Nephron (organoid): ENCODE measurements around the gene PBX2.
A peak's percentile ranks its signal among the peaks of the same experiment; 100 is the strongest.

Experiments
- H3K27ac Mint-ChIP-seq, 3 experiments: 2 replicates each; pipeline ENCODE4 v1.8.0; 2020; ENCODE audit warnings: mixed read lengths in 3 of 3, mild to moderate bottlenecking in 2 of 3, moderate library complexity in 1 of 3
- H3K27me3 Mint-ChIP-seq: 2 replicates; pipeline ENCODE4 v1.8.0; 2021; ENCODE audit warnings: low read depth, mild to moderate bottlenecking, moderate library complexity, mixed read lengths
- H3K36me3 Mint-ChIP-seq: 2 replicates; pipeline ENCODE4 v1.8.0; 2020; ENCODE audit warnings: low read depth, mixed read lengths
- H3K4me1 Mint-ChIP-seq: 2 replicates; pipeline ENCODE4 v1.8.0; 2020; ENCODE audit warnings: mixed read lengths
- H3K4me3 Mint-ChIP-seq, 3 experiments: 2 replicates each; pipeline ENCODE4 v1.8.0; 2020; ENCODE audit warnings: mild to moderate bottlenecking in 3 of 3, mixed read lengths in 3 of 3, moderate library complexity in 2 of 3
- H3K9me3 Mint-ChIP-seq: 2 replicates; pipeline ENCODE4 v1.8.0; 2020; ENCODE audit warnings: mixed read lengths
- CTCF ChIP-seq, 3 experiments: fragments of 200-600 bp; sonication (generic); IDR thresholded peaks; one replicate each; pipeline ENCODE4 v1.5.0; 2021; ENCODE audit warnings: antibody characterized with exemption in 3 of 3; ENCODE audit not compliant: unreplicated experiment in 3 of 3

The PBX2 gene

GRCh38 chr6:32200711-32201475 lies 10.9 kb upstream of the PBX2 start:
- Mint-ChIP-seq H3K4me3 (no peak overlapping the region), H3K9me3 (no peaks in the 10 kb centered on the region), H3K4me1 (peaks cover 26% of the 10 kb centered on the region), H3K27me3 (peaks cover 11% of the 10 kb centered on the region), H3K27ac (peak overlapping the region in 1 of 3 experiments; percentile 7), H3K36me3 (no peaks in the 10 kb centered on the region)
- no peak for TF ChIP-seq CTCF (IDR thresholded peaks at IDR 0.05; ENCODE audit: unreplicated experiment in 3 of 3)

- Mint-ChIP-seq H3K4me3 (peak overlapping the region in 2 of 3 experiments; percentile 41 to 51), H3K36me3 (no peaks in the 10 kb centered on the region)
These were observed 8.9 kb upstream of the PBX2 start for GRCh38 chr6:32198866-32199265.

DNA sequence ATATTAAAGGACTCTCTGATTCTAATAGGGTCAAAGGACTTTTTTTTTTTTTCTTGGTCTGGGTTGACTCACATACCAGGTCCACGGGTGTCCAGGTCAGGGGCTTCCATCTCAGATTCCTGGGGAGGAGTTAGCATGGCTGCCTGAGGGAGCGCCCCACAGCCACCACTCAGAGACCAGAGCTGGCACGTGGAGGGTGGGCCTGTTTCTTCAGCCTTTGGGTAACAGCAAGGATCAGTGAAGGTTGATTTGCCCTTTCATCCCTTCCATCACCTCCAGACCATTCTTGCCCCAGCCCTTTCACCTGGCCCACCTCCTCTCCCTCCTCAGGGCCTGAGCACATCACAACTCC lies 8.3 kb upstream of the PBX2 start:
- H3K36me3 Mint-ChIP-seq = no peaks in the 10 kb centered on the region
- H3K27ac Mint-ChIP-seq = peak overlapping the region; percentile 22 to 100 (median 99)
- H3K4me3 Mint-ChIP-seq = peak overlapping the region; percentile 41 to 51 (median 41)
- H3K9me3 Mint-ChIP-seq = no peaks in the 10 kb centered on the region
- H3K4me1 Mint-ChIP-seq = peaks cover 38% of the 10 kb centered on the region
- no peak for TF ChIP-seq CTCF (IDR thresholded peaks at IDR 0.05; ENCODE audit: unreplicated experiment in 3 of 3)
- no peaks in the 10 kb centered on the region for H3K27me3 Mint-ChIP-seq

More at GRCh38 chr6:32198866-32199265, 8.9 kb upstream of the PBX2 start:
- Mint-ChIP-seq H3K4me1 (peaks cover 36% of the 10 kb centered on the region), H3K27ac (peak overlapping the region in 2 of 3 experiments; percentile 99 to 100), H3K27me3 (no peaks in the 10 kb centered on the region), H3K9me3 (no peaks in the 10 kb centered on the region)
- TF ChIP-seq CTCF (IDR thresholded peaks at IDR 0.05; ENCODE audit: unreplicated experiment in 3 of 3) = no peak

GRCh38 chr6:32196682-32197616 lies 6.9 kb upstream of the PBX2 start:
- Mint-ChIP-seq H3K9me3 (no peaks in the 10 kb centered on the region), H3K4me1 (peaks cover 38% of the 10 kb centered on the region), H3K36me3 (no peaks in the 10 kb centered on the region), H3K27me3 (no peaks in the 10 kb centered on the region), H3K4me3 (peak overlapping the region; percentile 97 to 99 (median 98)), H3K27ac (peak overlapping the region; percentile 99 to 100 (median 100))
- no peak for TF ChIP-seq CTCF (IDR thresholded peaks at IDR 0.05; ENCODE audit: unreplicated experiment in 3 of 3)

GRCh38 chr6:32195902-32196681 lies 6.1 kb upstream of the PBX2 start:
- no peak for TF ChIP-seq CTCF (IDR thresholded peaks at IDR 0.05; ENCODE audit: unreplicated experiment in 3 of 3)
- Mint-ChIP-seq H3K27me3 (no peaks in the 10 kb centered on the region), H3K4me3 (peak overlapping the region; percentile 97 to 99 (median 98)), H3K4me1 (peaks cover 43% of the 10 kb centered on the region), H3K36me3 (no peaks in the 10 kb centered on the region), H3K27ac (peak overlapping the region; percentile 99 to 100 (median 100)), H3K9me3 (no peaks in the 10 kb centered on the region)
